Transverse colon (tissue), 4 donors: ENCODE results near the gene FRMPD4.

Experiments used
- CTCF ChIP-seq, 5 experiments: fragments of 200-600 bp in 3 of 5; fragments of 450-650 bp in 2 of 5; sonication (generic) in 3 of 5; IDR thresholded peaks; 1 replicate in 2 of 5; 2 replicates in 3 of 5; pipeline ENCODE4 v1.5.1; 2016 to 2017; ENCODE audit warnings: antibody characterized with exemption in 5 of 5, inconsistent platforms in 3 of 5, mild to moderate bottlenecking in 2 of 5, moderate library complexity in 1 of 5
- EP300 ChIP-seq: sonication (generic); formaldehyde crosslinking; IDR thresholded peaks from one replicate; pipeline ENCODE4 v1.6.1; 2017; ENCODE audit warnings: antibody characterized with exemption, low read depth
- POLR2A ChIP-seq: fragments of 450-650 bp; IDR thresholded peaks from one replicate; pipeline ENCODE4 v1.6.1; 2016; ENCODE audit warnings: antibody characterized with exemption, mild to moderate bottlenecking, moderate library complexity
- POLR2AphosphoS5 ChIP-seq, 3 donors: sonication (generic); formaldehyde crosslinking; IDR thresholded peaks; one replicate each; pipeline ENCODE4 v1.6.1; 2016; ENCODE audit warnings: antibody characterized with exemption in 3 of 3

GRCh38 chrX:12425496-12425895 is 287.2 kb downstream of the FRMPD4 start:
- no peak for TF ChIP-seq EP300
- TF ChIP-seq POLR2A, result no peak
- no peak for TF ChIP-seq POLR2AphosphoS5 (IDR thresholded peaks at IDR 0.05)
- TF ChIP-seq CTCF (IDR thresholded peaks at IDR 0.05), result no peak
